ENCODE results near the gene RIOK3.
"Not testable (repeated sequence)": the region's sequence is repeated elsewhere in the genome, so short reads cannot be mapped to it uniquely, and the experiment has no call there.

RIOK3 gene

GRCh38 chr18:23510923-23511322, 57.8 kb downstream of the RIOK3 start:
- WGBS (ENCODE audit: insufficient coverage, insufficient read length): no CpG with 5 or more reads among the region's 2 CpGs

GRCh38 chr18:23512216-23512615, 59.1 kb downstream of the RIOK3 start:
- not testable (repeated sequence) for DNase-seq (ENCODE audit: low read depth, low spot score); H3K27ac ChIP-seq (ENCODE audit: low read length); H3K27me3 ChIP-seq (ENCODE audit: control insufficient read depth, insufficient read depth, low read length); H3K4me1 ChIP-seq (ENCODE audit: control insufficient read depth, insufficient read depth, low read length); H3K36me3 ChIP-seq (ENCODE audit: control insufficient read depth, insufficient read depth, low read length); H3K9me3 ChIP-seq (ENCODE audit: control insufficient read depth, insufficient read depth, low read length); H3K4me3 ChIP-seq (ENCODE audit: low read length)
- no CpG with 5 or more reads among the region's 7 CpGs for WGBS (ENCODE audit: insufficient coverage, insufficient read length)

More at GRCh38 chr18:23510923-23511322, 57.8 kb downstream of the RIOK3 start:
- DNase-seq (ENCODE audit: low read depth, low spot score); H3K27ac ChIP-seq (ENCODE audit: low read length); H3K4me3 ChIP-seq (ENCODE audit: low read length); H3K4me1 ChIP-seq (ENCODE audit: control insufficient read depth, insufficient read depth, low read length); H3K9me3 ChIP-seq (ENCODE audit: control insufficient read depth, insufficient read depth, low read length); H3K36me3 ChIP-seq (ENCODE audit: control insufficient read depth, insufficient read depth, low read length); H3K27me3 ChIP-seq (ENCODE audit: control insufficient read depth, insufficient read depth, low read length): not testable (repeated sequence)

GRCh38 chr18:23512641-23513040, 59.6 kb downstream of the RIOK3 start:
- DNase-seq (ENCODE audit: low read depth, low spot score): no peak

GRCh38 chr18:23515911-23516546, 62.9 kb downstream of the RIOK3 start:
- no peaks in the 10 kb centered on the region for H3K4me1 ChIP-seq (ENCODE audit: control insufficient read depth, insufficient read depth, low read length)
- no peak overlapping the region for H3K4me3 ChIP-seq (ENCODE audit: low read length)
- no CpG with 5 or more reads among the region's 17 CpGs for WGBS (ENCODE audit: insufficient coverage, insufficient read length)
- no peaks in the 10 kb centered on the region for H3K27me3 ChIP-seq (ENCODE audit: control insufficient read depth, insufficient read depth, low read length)
- peak; percentile 78 for DNase-seq (ENCODE audit: low read depth, low spot score)
- H3K9me3 ChIP-seq (ENCODE audit: control insufficient read depth, insufficient read depth, low read length): no peaks in the 10 kb centered on the region
- H3K27ac ChIP-seq (ENCODE audit: low read length): no peak overlapping the region
- H3K36me3 ChIP-seq (ENCODE audit: control insufficient read depth, insufficient read depth, low read length): peaks cover 4% of the 10 kb centered on the region; the same call in 1 of the 2 replicates

More at GRCh38 chr18:23512641-23513040, 59.6 kb downstream of the RIOK3 start:
- H3K4me1 ChIP-seq (ENCODE audit: control insufficient read depth, insufficient read depth, low read length): no peaks in the 10 kb centered on the region; the same call in 1 of the 2 replicates
- H3K36me3 ChIP-seq (ENCODE audit: control insufficient read depth, insufficient read depth, low read length): peaks cover 3% of the 10 kb centered on the region; the same call in 1 of the 2 replicates
- H3K27ac ChIP-seq (ENCODE audit: low read length): no peak overlapping the region
- H3K4me3 ChIP-seq (ENCODE audit: low read length): no peak overlapping the region
- no peaks in the 10 kb centered on the region for H3K27me3 ChIP-seq (ENCODE audit: control insufficient read depth, insufficient read depth, low read length)
- no peaks in the 10 kb centered on the region for H3K9me3 ChIP-seq (ENCODE audit: control insufficient read depth, insufficient read depth, low read length)
- WGBS (ENCODE audit: insufficient coverage, insufficient read length): no CpG with 5 or more reads among the region's 1 CpG

DNA sequence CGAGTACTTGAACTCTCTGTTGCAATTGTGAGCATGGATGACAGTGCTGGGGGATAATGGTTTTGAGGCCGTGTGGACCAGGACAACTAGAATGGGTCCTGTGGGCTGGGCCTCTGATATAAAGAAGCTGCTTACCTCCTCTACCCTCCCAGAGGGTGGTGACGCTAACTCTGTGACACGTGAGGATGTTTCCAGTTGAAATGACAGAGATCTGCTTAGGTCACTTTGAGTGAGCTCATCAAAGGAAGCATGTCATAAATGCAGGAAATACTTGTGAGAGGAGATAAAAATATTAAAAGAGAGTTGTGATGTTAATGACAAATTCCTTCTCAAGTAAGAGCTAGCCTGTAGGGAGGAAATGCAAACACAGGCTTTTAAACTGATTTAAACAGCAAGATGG, 66.6 kb downstream of the RIOK3 start:
- Histone ChIP-seq H3K9me3 (ENCODE audit: control insufficient read depth, insufficient read depth, low read length) (no peaks in the 10 kb centered on the region), H3K4me1 (ENCODE audit: control insufficient read depth, insufficient read depth, low read length) (0 out of 2 replicates have a peak, but pooled peaks cover 1% of the 10 kb centered on the region), H3K27ac (ENCODE audit: low read length) (no peak overlapping the region), H3K36me3 (ENCODE audit: control insufficient read depth, insufficient read depth, low read length) (peaks cover 14% of the 10 kb centered on the region), H3K4me3 (ENCODE audit: low read length) (no peak overlapping the region), H3K27me3 (ENCODE audit: control insufficient read depth, insufficient read depth, low read length) (no peaks in the 10 kb centered on the region)
- WGBS (ENCODE audit: insufficient coverage, insufficient read length): no CpG with 5 or more reads among the region's 4 CpGs
- DNase-seq (ENCODE audit: low read depth, low spot score): no peak

- no peak overlapping the region for H3K27ac ChIP-seq (ENCODE audit: low read length)
- H3K9me3 ChIP-seq (ENCODE audit: control insufficient read depth, insufficient read depth, low read length): no peaks in the 10 kb centered on the region
- peaks cover 14% of the 10 kb centered on the region for H3K36me3 ChIP-seq (ENCODE audit: control insufficient read depth, insufficient read depth, low read length)
- no peak overlapping the region for H3K4me3 ChIP-seq (ENCODE audit: low read length)
- DNase-seq (ENCODE audit: low read depth, low spot score): no peak
- no peaks in the 10 kb centered on the region for H3K27me3 ChIP-seq (ENCODE audit: control insufficient read depth, insufficient read depth, low read length)
- 0 out of 2 replicates have a peak, but pooled peaks cover 1% of the 10 kb centered on the region for H3K4me1 ChIP-seq (ENCODE audit: control insufficient read depth, insufficient read depth, low read length)
- WGBS (ENCODE audit: insufficient coverage, insufficient read length): no CpG with 5 or more reads among the region's 7 CpGs
Observed at GRCh38 chr18:23521271-23521670, 68.2 kb downstream of the RIOK3 start.

DNA sequence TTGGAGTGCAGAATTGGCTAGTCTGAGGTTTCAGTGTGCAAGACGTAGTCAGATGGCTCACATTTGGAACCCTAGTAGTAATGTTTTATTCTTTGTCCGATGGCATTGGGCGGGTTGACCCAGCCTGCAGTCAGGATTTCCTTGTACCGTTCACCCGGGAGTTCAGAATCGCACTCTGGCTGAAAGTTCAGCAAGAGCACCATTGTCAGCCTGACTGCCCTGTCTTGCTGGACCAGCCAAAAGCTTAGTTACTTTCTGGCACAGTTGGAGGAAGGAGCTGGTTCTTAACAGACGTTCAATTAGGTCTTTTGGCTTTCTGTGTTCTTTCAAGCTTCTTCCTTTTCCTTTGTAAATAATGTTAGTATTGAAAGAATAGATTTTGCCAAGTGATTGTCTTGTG, 68.8 kb downstream of the RIOK3 start:
- 0 out of 2 replicates have a peak, but pooled peaks cover 1% of the 10 kb centered on the region for H3K4me1 ChIP-seq (ENCODE audit: control insufficient read depth, insufficient read depth, low read length)
- no peak for DNase-seq (ENCODE audit: low read depth, low spot score)
- H3K27ac ChIP-seq (ENCODE audit: low read length): no peak overlapping the region
- WGBS (ENCODE audit: insufficient coverage, insufficient read length): no CpG with 5 or more reads among the region's 7 CpGs
- peaks cover 14% of the 10 kb centered on the region for H3K36me3 ChIP-seq (ENCODE audit: control insufficient read depth, insufficient read depth, low read length)
- H3K9me3 ChIP-seq (ENCODE audit: control insufficient read depth, insufficient read depth, low read length): no peaks in the 10 kb centered on the region
- no peak overlapping the region for H3K4me3 ChIP-seq (ENCODE audit: low read length)
- no peaks in the 10 kb centered on the region for H3K27me3 ChIP-seq (ENCODE audit: control insufficient read depth, insufficient read depth, low read length)

- Histone ChIP-seq H3K4me1 (ENCODE audit: control insufficient read depth, insufficient read depth, low read length) (0 out of 2 replicates have a peak, but pooled peaks cover 1% of the 10 kb centered on the region), H3K36me3 (ENCODE audit: control insufficient read depth, insufficient read depth, low read length) (peaks cover 14% of the 10 kb centered on the region), H3K27me3 (ENCODE audit: control insufficient read depth, insufficient read depth, low read length) (no peaks in the 10 kb centered on the region), H3K9me3 (ENCODE audit: control insufficient read depth, insufficient read depth, low read length) (no peaks in the 10 kb centered on the region), H3K4me3 (ENCODE audit: low read length) (no peak overlapping the region), H3K27ac (ENCODE audit: low read length) (no peak overlapping the region)
- DNase-seq (ENCODE audit: low read depth, low spot score): no peak
- no CpG with 5 or more reads among the region's 12 CpGs for WGBS (ENCODE audit: insufficient coverage, insufficient read length)
Observed at GRCh38 chr18:23523429-23524212, 70.5 kb downstream of the RIOK3 start.

DNA sequence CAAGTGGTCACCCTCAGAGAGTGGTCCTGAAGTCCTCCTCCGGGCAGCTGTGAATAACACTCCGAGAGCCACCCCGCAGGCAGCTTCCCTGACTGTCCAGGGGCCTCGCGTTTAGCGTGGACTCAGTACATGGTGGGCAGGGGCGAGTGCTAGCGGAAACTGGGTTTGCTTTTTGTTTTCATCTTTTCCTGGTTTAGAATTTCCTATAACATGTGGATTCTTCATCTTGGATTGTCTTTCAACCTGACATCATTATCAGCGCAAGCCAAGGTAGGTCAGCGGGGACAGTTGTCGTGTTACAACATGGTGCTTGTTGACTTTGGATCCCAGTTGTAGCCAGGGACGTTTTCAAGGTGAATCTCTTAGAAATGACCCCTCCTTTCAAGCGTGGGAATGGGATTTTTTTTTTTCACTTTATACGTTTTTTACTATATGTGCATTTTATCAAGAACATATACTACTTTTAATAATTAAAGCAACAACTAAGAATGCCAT, 71.2 kb downstream of the RIOK3 start:
- H3K27me3 ChIP-seq (ENCODE audit: control insufficient read depth, insufficient read depth, low read length): no peaks in the 10 kb centered on the region
- no CpG with 5 or more reads among the region's 14 CpGs for WGBS (ENCODE audit: insufficient coverage, insufficient read length)
- H3K4me1 ChIP-seq (ENCODE audit: control insufficient read depth, insufficient read depth, low read length): 0 out of 2 replicates have a peak, but pooled peaks cover 1% of the 10 kb centered on the region
- no peaks in the 10 kb centered on the region for H3K9me3 ChIP-seq (ENCODE audit: control insufficient read depth, insufficient read depth, low read length)
- H3K36me3 ChIP-seq (ENCODE audit: control insufficient read depth, insufficient read depth, low read length): peaks cover 12% of the 10 kb centered on the region
- H3K4me3 ChIP-seq (ENCODE audit: low read length): no peak overlapping the region
- DNase-seq (ENCODE audit: low read depth, low spot score): no peak
- H3K27ac ChIP-seq (ENCODE audit: low read length): no peak overlapping the region

- Histone ChIP-seq H3K27me3 (ENCODE audit: control insufficient read depth, insufficient read depth, low read length) (no peaks in the 10 kb centered on the region), H3K27ac (ENCODE audit: low read length) (no peak overlapping the region), H3K4me3 (ENCODE audit: low read length) (no peak overlapping the region), H3K9me3 (ENCODE audit: control insufficient read depth, insufficient read depth, low read length) (no peaks in the 10 kb centered on the region), H3K4me1 (ENCODE audit: control insufficient read depth, insufficient read depth, low read length) (0 out of 2 replicates have a peak, but pooled peaks cover 1% of the 10 kb centered on the region), H3K36me3 (ENCODE audit: control insufficient read depth, insufficient read depth, low read length) (peaks cover 18% of the 10 kb centered on the region)
- WGBS (ENCODE audit: insufficient coverage, insufficient read length): no CpG with 5 or more reads among the region's 5 CpGs
- no peak for DNase-seq (ENCODE audit: low read depth, low spot score)
Observed at GRCh38 chr18:23526501-23527063, 73.5 kb downstream of the RIOK3 start.
